K562 (cell line): ENCODE results near the gene SHROOM3. TPM values are rescaled to one million over a fixed set of nuclear protein-coding genes. Genes with fewer than 3 reads are reported as not detected.
A peak's percentile ranks its signal among the peaks of the same experiment; 100 is the strongest.

ENCODE experiments used
- CBFA2T3 ChIP-seq: fragments of 450-650 bp; IDR thresholded peaks from 2 replicates; pipeline ENCODE4 v1.6.1; 2017
- ETV1 ChIP-seq: fragments of 450-650 bp; conservative IDR thresholded peaks from 2 replicates; pipeline ENCODE4 v1.6.1; 2016; ENCODE audit warnings: missing genetic modification characterization, control low read depth, low read depth, missing compliant biosample characterization
- FUS ChIP-seq: fragments of 200-400 bp; formaldehyde crosslinking; optimal IDR thresholded peaks from 2 replicates; pipeline ENCODE3; 2017; ENCODE audit warnings: low read depth, low read length
- GABPA ChIP-seq: fragments of 200-800 bp; sonication (Bioruptor generic); conservative IDR thresholded peaks from 2 replicates; pipeline ENCODE4 v1.6.1; 2016; ENCODE audit warnings: low read depth, missing genetic modification characterization, missing compliant biosample characterization
- KAT8 ChIP-seq: fragments of 450-650 bp; IDR thresholded peaks from 2 replicates; pipeline ENCODE4 v1.6.1; 2016; ENCODE audit warnings: low read depth, mild to moderate bottlenecking
- PATZ1 ChIP-seq: fragments of 250-450 bp; sonication (Bioruptor Pico); IDR thresholded peaks from 2 replicates; pipeline ENCODE4 v1.5.0; 2020; ENCODE audit warnings: mild to moderate bottlenecking, borderline replicate concordance
- PURB ChIP-seq: sonication (generic); formaldehyde crosslinking; IDR thresholded peaks from 2 replicates; pipeline ENCODE4 v1.9.0; 2021; ENCODE audit warnings: low read depth, mild to moderate bottlenecking, missing genetic modification reagents
- SMARCE1 ChIP-seq: fragments of 450-650 bp; IDR thresholded peaks from 2 replicates; pipeline ENCODE4 v1.7.1; 2016; ENCODE audit warnings: mild to moderate bottlenecking
- SRSF1 ChIP-seq: fragments of 200-400 bp; formaldehyde crosslinking; IDR thresholded peaks from 2 replicates; pipeline ENCODE4 v1.6.1; 2017; ENCODE audit warnings: mild to moderate bottlenecking, low read depth, low read length, moderate library complexity
- ZC3H4 ChIP-seq: sonication (generic); formaldehyde crosslinking; IDR thresholded peaks from 2 replicates; pipeline ENCODE4 v1.9.0; 2021; ENCODE audit warnings: missing genetic modification reagents, borderline replicate concordance
- ZNF395 ChIP-seq: fragments of 200-800 bp; sonication (Bioruptor generic); IDR thresholded peaks from 2 replicates; pipeline ENCODE4 v1.6.1; 2017; ENCODE audit warnings: missing genetic modification characterization, missing compliant biosample characterization
- ZNF507 ChIP-seq: conservative IDR thresholded peaks from 2 replicates; pipeline ENCODE4 v1.6.1; 2017; ENCODE audit warnings: missing genetic modification characterization, missing compliant biosample characterization
- ZNF766 ChIP-seq: fragments of 200-800 bp; sonication (Bioruptor generic); conservative IDR thresholded peaks from 2 replicates; pipeline ENCODE4 v1.6.1; 2016; ENCODE audit warnings: missing genetic modification characterization, missing compliant biosample characterization
- polyA plus RNA-seq, 8 experiments: library from polyadenylated mRNA; depleted of rRNA in 4 of 8; stranded (reverse) in 5 of 8; unstranded in 3 of 8; fragments of >200 nt; fragmentation: Nextera tagmentation in 2 of 8; fragmentation: Illumina TruSeq in 1 of 8; extraction: Ambion mirVana in 2 of 8; extraction: Trizol in 1 of 8; gene quantifications; 2 replicates each; pipeline versions ENCODE4 v1.2.1 to v1.2.3, GENCODE V29; 2011 to 2014; ENCODE audit warnings: inconsistent platforms in 1 of 8, missing spikeins in 1 of 8
- total RNA-seq, 7 experiments: library from RNA; depleted of rRNA in 6 of 7; stranded (reverse); fragments of >200 nt in 6 of 7; fragmentation: Illumina TruSeq in 2 of 7; extraction: Trizol in 2 of 7; gene quantifications; 2 replicates each; pipeline versions ENCODE4 v1.2.1 to v1.2.3, GENCODE V29; 2011 to 2021; ENCODE audit warnings: low replicate concordance in 1 of 7
- TF ChIP-seq, protein P1 (sequence below): sonication (generic); formaldehyde crosslinking; IDR thresholded peaks from 2 replicates; pipeline ENCODE4 v1.8.0; 2022; ENCODE audit warnings: mild to moderate bottlenecking, missing genetic modification reagents

The SHROOM3 gene
- total and polyA plus RNA-seq, 9 of the 15 experiments (the other 6 are each of a cell fraction or from before 2014, with no cell fraction given) = 0.01 to 0.07 TPM; not detected in 7

DNA sequence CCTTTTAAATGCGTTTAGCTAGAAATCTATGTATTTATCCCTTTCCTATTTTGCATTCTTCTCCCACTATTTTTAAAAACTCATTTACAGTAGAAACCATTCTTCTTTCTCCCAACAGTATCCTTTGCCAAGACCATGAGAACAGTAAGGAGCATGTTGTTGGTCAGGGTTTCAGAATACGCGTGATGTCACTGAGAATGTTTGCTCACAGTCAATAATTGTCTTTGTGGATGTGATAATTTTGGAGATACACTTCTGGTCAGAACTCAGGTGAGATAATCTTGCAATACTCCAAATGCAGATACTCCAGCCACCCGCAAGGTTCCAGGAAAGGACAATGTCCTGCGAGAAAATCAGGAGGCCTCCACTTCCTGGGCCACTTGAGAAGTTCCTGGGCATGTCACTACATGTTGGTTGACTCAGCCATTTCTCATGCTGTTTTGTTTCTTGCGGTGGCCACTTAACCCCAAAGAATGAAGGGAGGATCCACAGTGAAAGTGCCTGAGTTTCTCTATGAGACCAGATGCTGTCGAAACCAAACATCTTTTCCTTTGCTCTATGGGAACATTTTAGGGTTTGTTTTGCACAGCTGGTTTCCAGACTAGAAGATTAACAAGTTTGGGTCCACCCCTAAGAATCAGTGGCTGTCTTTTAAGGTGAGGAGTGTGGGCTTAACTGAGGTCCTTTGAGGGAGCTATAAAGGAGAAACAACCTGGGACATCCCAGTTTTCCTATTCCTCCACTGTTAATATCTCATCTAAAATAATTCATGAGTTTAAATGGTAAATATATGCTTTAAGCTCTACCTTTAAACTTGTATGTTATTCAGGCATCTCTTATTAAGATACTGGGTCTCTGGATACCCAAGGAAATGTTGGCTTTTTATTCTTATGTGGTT, 346.9 kb downstream of the SHROOM3 start (continued):
- TF ChIP-seq PATZ1 (CRISPR knock-in tag) (no peak), ZNF507 (tag) (no peak), ZNF395 (CRISPR knock-in tag) (no peak), KAT8 (no peak), SMARCE1 (peak; percentile 28; the same call in 1 of the 2 replicates), GABPA (tag) (no peak; the same call in 1 of the 2 replicates), ZC3H4 (CRISPR knock-in tag) (no peak), ETV1 (tag) (peak; percentile 62), SRSF1 (no peak), FUS (no peak), PURB (CRISPR knock-in tag) (no peak), CBFA2T3 (peak; percentile 23; the same call in 1 of the 2 replicates), ZNF766 (no peak)
- TF ChIP-seq, protein P1, sequence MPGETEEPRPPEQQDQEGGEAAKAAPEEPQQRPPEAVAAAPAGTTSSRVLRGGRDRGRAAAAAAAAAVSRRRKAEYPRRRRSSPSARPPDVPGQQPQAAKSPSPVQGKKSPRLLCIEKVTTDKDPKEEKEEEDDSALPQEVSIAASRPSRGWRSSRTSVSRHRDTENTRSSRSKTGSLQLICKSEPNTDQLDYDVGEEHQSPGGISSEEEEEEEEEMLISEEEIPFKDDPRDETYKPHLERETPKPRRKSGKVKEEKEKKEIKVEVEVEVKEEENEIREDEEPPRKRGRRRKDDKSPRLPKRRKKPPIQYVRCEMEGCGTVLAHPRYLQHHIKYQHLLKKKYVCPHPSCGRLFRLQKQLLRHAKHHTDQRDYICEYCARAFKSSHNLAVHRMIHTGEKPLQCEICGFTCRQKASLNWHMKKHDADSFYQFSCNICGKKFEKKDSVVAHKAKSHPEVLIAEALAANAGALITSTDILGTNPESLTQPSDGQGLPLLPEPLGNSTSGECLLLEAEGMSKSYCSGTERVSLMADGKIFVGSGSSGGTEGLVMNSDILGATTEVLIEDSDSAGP (CRISPR knock-in tag) = no peak
